Measurements from ENCODE around the gene BIVM.

Gene BIVM

GRCh38 chr13:102872131-102872530, 73.2 kb downstream of the BIVM start:
- Mint-ChIP-seq H3K27ac (no peak overlapping the region), H3K4me1 (peaks cover 6% of the 10 kb centered on the region), H3K4me3 (no peak overlapping the region), H3K9me3 (no peaks in the 10 kb centered on the region), H3K27me3 (ENCODE audit: low read depth, poor library complexity) (peaks cover 2% of the 10 kb centered on the region), H3K36me3 (ENCODE audit: low read depth) (peaks cover 50% of the 10 kb centered on the region)
- no peak for TF ChIP-seq CTCF (IDR thresholded peaks at IDR 0.05)
- no peak for DNase-seq

GRCh38 chr13:102872531-102872930, 73.6 kb downstream of the BIVM start:
- H3K27ac Mint-ChIP-seq, result no peak overlapping the region
- H3K4me1 Mint-ChIP-seq, result peaks cover 6% of the 10 kb centered on the region
- no peaks in the 10 kb centered on the region for H3K9me3 Mint-ChIP-seq
- no peak for DNase-seq
- no peak overlapping the region for H3K4me3 Mint-ChIP-seq
- no peak for TF ChIP-seq CTCF (IDR thresholded peaks at IDR 0.05)
- peaks cover 2% of the 10 kb centered on the region for H3K27me3 Mint-ChIP-seq (ENCODE audit: low read depth, poor library complexity)
- peaks cover 50% of the 10 kb centered on the region for H3K36me3 Mint-ChIP-seq (ENCODE audit: low read depth)

GRCh38 chr13:102873653-102874052, 74.7 kb downstream of the BIVM start:
- H3K27me3 Mint-ChIP-seq (ENCODE audit: low read depth, poor library complexity), result peaks cover 2% of the 10 kb centered on the region
- H3K4me3 Mint-ChIP-seq, result no peak overlapping the region
- TF ChIP-seq CTCF (IDR thresholded peaks at IDR 0.05), result no peak
- H3K4me1 Mint-ChIP-seq, result peaks cover 11% of the 10 kb centered on the region
- no peaks in the 10 kb centered on the region for H3K9me3 Mint-ChIP-seq
- DNase-seq, result no peak
- no peak overlapping the region for H3K27ac Mint-ChIP-seq
- H3K36me3 Mint-ChIP-seq (ENCODE audit: low read depth), result peaks cover 48% of the 10 kb centered on the region

GRCh38 chr13:102875256-102875655, 76.3 kb downstream of the BIVM start:
- H3K4me3 Mint-ChIP-seq, result no peak overlapping the region
- TF ChIP-seq CTCF (IDR thresholded peaks at IDR 0.05), result no peak
- no peaks in the 10 kb centered on the region for H3K9me3 Mint-ChIP-seq
- peaks cover 2% of the 10 kb centered on the region for H3K27me3 Mint-ChIP-seq (ENCODE audit: low read depth, poor library complexity)
- no peak for DNase-seq
- H3K36me3 Mint-ChIP-seq (ENCODE audit: low read depth), result peaks cover 48% of the 10 kb centered on the region
- H3K4me1 Mint-ChIP-seq, result peaks cover 11% of the 10 kb centered on the region
- no peak overlapping the region for H3K27ac Mint-ChIP-seq

- H3K27ac Mint-ChIP-seq, result no peak overlapping the region
- peaks cover 2% of the 10 kb centered on the region for H3K27me3 Mint-ChIP-seq (ENCODE audit: low read depth, poor library complexity)
- no peak for DNase-seq
- H3K4me1 Mint-ChIP-seq, result peaks cover 5% of the 10 kb centered on the region
- H3K9me3 Mint-ChIP-seq, result no peaks in the 10 kb centered on the region
- peaks cover 46% of the 10 kb centered on the region for H3K36me3 Mint-ChIP-seq (ENCODE audit: low read depth)
- H3K4me3 Mint-ChIP-seq, result no peak overlapping the region
- TF ChIP-seq CTCF (IDR thresholded peaks at IDR 0.05), result no peak
Observed at GRCh38 chr13:102877303-102877702, 78.4 kb downstream of the BIVM start.

GRCh38 chr13:102878481-102878880, 79.6 kb downstream of the BIVM start:
- peak overlapping the region; percentile 70 for H3K27ac Mint-ChIP-seq

More at GRCh38 chr13:102878481-102878880, 79.6 kb downstream of the BIVM start:
- no peak for TF ChIP-seq CTCF (IDR thresholded peaks at IDR 0.05)
- DNase-seq, result no peak
- peaks cover 5% of the 10 kb centered on the region for H3K4me1 Mint-ChIP-seq
- no peaks in the 10 kb centered on the region for H3K9me3 Mint-ChIP-seq
- peaks cover 6% of the 10 kb centered on the region for H3K27me3 Mint-ChIP-seq (ENCODE audit: low read depth, poor library complexity)
- no peak overlapping the region for H3K4me3 Mint-ChIP-seq
- peaks cover 36% of the 10 kb centered on the region for H3K36me3 Mint-ChIP-seq (ENCODE audit: low read depth)
